ENCODE data around the gene PDE6D.

Gene PDE6D

GRCh38 chr2:231727621-231728020 is 53.5 kb downstream of the PDE6D start:
- peaks cover 3% of the 10 kb centered on the region for H3K36me3 ChIP-seq (ENCODE audit: insufficient read depth, low read length)
- H3K27me3 ChIP-seq (ENCODE audit: control insufficient read depth in 1 of 2, insufficient read depth in 2 of 2, low read length in 2 of 2) = no peaks in the 10 kb centered on the region
- H3K27ac ChIP-seq (ENCODE audit: low read depth, low read length) = no peak overlapping the region
- no peak overlapping the region for H3K9ac ChIP-seq (ENCODE audit: low read length)
- no peaks in the 10 kb centered on the region for H3K9me3 ChIP-seq (ENCODE audit: low read length)
- no peak overlapping the region for H3K4me3 ChIP-seq (ENCODE audit: low read depth in 1 of 2, low read length in 2 of 2)
- no peaks in the 10 kb centered on the region for H3K4me1 ChIP-seq (ENCODE audit: insufficient read depth, low read length)

GRCh38 chr2:231726276-231726675 is 54.8 kb downstream of the PDE6D start:
- Histone ChIP-seq H3K9ac (ENCODE audit: low read length) (no peak overlapping the region), H3K27me3 (ENCODE audit: control insufficient read depth in 1 of 2, insufficient read depth in 2 of 2, low read length in 2 of 2) (no peaks in the 10 kb centered on the region), H3K4me1 (ENCODE audit: insufficient read depth, low read length) (no peaks in the 10 kb centered on the region)

GRCh38 chr2:231725476-231725875 is 55.6 kb downstream of the PDE6D start:
- Histone ChIP-seq H3K27ac (ENCODE audit: low read depth, low read length) (no peak overlapping the region), H3K27me3 (ENCODE audit: control insufficient read depth in 1 of 2, insufficient read depth in 2 of 2, low read length in 2 of 2) (no peaks in the 10 kb centered on the region), H3K36me3 (ENCODE audit: insufficient read depth, low read length) (no peaks in the 10 kb centered on the region), H3K9ac (ENCODE audit: low read length) (no peak overlapping the region), H3K9me3 (ENCODE audit: low read length) (no peaks in the 10 kb centered on the region), H3K4me3 (ENCODE audit: low read depth in 1 of 2, low read length in 2 of 2) (no peak overlapping the region), H3K4me1 (ENCODE audit: insufficient read depth, low read length) (no peaks in the 10 kb centered on the region)

More at GRCh38 chr2:231726276-231726675, 54.8 kb downstream of the PDE6D start:
- Histone ChIP-seq H3K36me3 (ENCODE audit: insufficient read depth, low read length) (no peaks in the 10 kb centered on the region), H3K9me3 (ENCODE audit: low read length) (no peaks in the 10 kb centered on the region), H3K27ac (ENCODE audit: low read depth, low read length) (no peak overlapping the region), H3K4me3 (ENCODE audit: low read depth in 1 of 2, low read length in 2 of 2) (no peak overlapping the region)

- Histone ChIP-seq H3K27me3 (ENCODE audit: control insufficient read depth in 1 of 2, insufficient read depth in 2 of 2, low read length in 2 of 2) (no peaks in the 10 kb centered on the region), H3K9ac (ENCODE audit: low read length) (no peak overlapping the region), H3K27ac (ENCODE audit: low read depth, low read length) (no peak overlapping the region), H3K9me3 (ENCODE audit: low read length) (no peaks in the 10 kb centered on the region), H3K4me1 (ENCODE audit: insufficient read depth, low read length) (no peaks in the 10 kb centered on the region), H3K4me3 (ENCODE audit: low read depth in 1 of 2, low read length in 2 of 2) (no peak overlapping the region), H3K36me3 (ENCODE audit: insufficient read depth, low read length) (no peaks in the 10 kb centered on the region)
Measured at GRCh38 chr2:231722721-231723307, 58.3 kb downstream of the PDE6D start.

- Histone ChIP-seq H3K4me1 (ENCODE audit: insufficient read depth, low read length) (no peaks in the 10 kb centered on the region), H3K9ac (ENCODE audit: low read length) (no peak overlapping the region), H3K4me3 (ENCODE audit: low read depth in 1 of 2, low read length in 2 of 2) (no peak overlapping the region), H3K27me3 (ENCODE audit: control insufficient read depth in 1 of 2, insufficient read depth in 2 of 2, low read length in 2 of 2) (no peaks in the 10 kb centered on the region), H3K9me3 (ENCODE audit: low read length) (no peaks in the 10 kb centered on the region), H3K27ac (ENCODE audit: low read depth, low read length) (no peak overlapping the region), H3K36me3 (ENCODE audit: insufficient read depth, low read length) (no peaks in the 10 kb centered on the region)
Measured at GRCh38 chr2:231720987-231721966, 59.8 kb downstream of the PDE6D start.

GRCh38 chr2:231720292-231720986 is 60.6 kb downstream of the PDE6D start:
- Histone ChIP-seq H3K9me3 (ENCODE audit: low read length) (no peaks in the 10 kb centered on the region), H3K36me3 (ENCODE audit: insufficient read depth, low read length) (no peaks in the 10 kb centered on the region), H3K4me3 (ENCODE audit: low read depth in 1 of 2, low read length in 2 of 2) (no peak overlapping the region), H3K4me1 (ENCODE audit: insufficient read depth, low read length) (peaks cover under 1% of the 10 kb centered on the region), H3K27me3 (ENCODE audit: control insufficient read depth in 1 of 2, insufficient read depth in 2 of 2, low read length in 2 of 2) (no peaks in the 10 kb centered on the region), H3K27ac (ENCODE audit: low read depth, low read length) (no peak overlapping the region), H3K9ac (ENCODE audit: low read length) (no peak overlapping the region)

- Histone ChIP-seq H3K4me3 (ENCODE audit: low read depth in 1 of 2, low read length in 2 of 2) (no peak overlapping the region), H3K36me3 (ENCODE audit: insufficient read depth, low read length) (peaks cover 4% of the 10 kb centered on the region), H3K9me3 (ENCODE audit: low read length) (no peaks in the 10 kb centered on the region), H3K9ac (ENCODE audit: low read length) (no peak overlapping the region), H3K27me3 (ENCODE audit: control insufficient read depth in 1 of 2, insufficient read depth in 2 of 2, low read length in 2 of 2) (no peaks in the 10 kb centered on the region), H3K4me1 (ENCODE audit: insufficient read depth, low read length) (peaks cover 16% of the 10 kb centered on the region), H3K27ac (ENCODE audit: low read depth, low read length) (no peak overlapping the region)
Measured at GRCh38 chr2:231718799-231719198, 62.3 kb downstream of the PDE6D start.

GRCh38 chr2:231717281-231718171 is 63.6 kb downstream of the PDE6D start:
- Histone ChIP-seq H3K9me3 (ENCODE audit: low read length) (no peaks in the 10 kb centered on the region), H3K36me3 (ENCODE audit: insufficient read depth, low read length) (peaks cover 9% of the 10 kb centered on the region), H3K27me3 (ENCODE audit: control insufficient read depth in 1 of 2, insufficient read depth in 2 of 2, low read length in 2 of 2) (no peaks in the 10 kb centered on the region), H3K27ac (ENCODE audit: low read depth, low read length) (no peak overlapping the region), H3K9ac (ENCODE audit: low read length) (no peak overlapping the region), H3K4me3 (ENCODE audit: low read depth in 1 of 2, low read length in 2 of 2) (no peak overlapping the region), H3K4me1 (ENCODE audit: insufficient read depth, low read length) (peaks cover 22% of the 10 kb centered on the region)

- no peak overlapping the region for H3K27ac ChIP-seq (ENCODE audit: low read depth, low read length)
- H3K4me1 ChIP-seq (ENCODE audit: insufficient read depth, low read length) = peaks cover 30% of the 10 kb centered on the region
- H3K36me3 ChIP-seq (ENCODE audit: insufficient read depth, low read length) = peaks cover 17% of the 10 kb centered on the region
- no peaks in the 10 kb centered on the region for H3K9me3 ChIP-seq (ENCODE audit: low read length)
- H3K9ac ChIP-seq (ENCODE audit: low read length) = no peak overlapping the region
- H3K4me3 ChIP-seq (ENCODE audit: low read depth in 1 of 2, low read length in 2 of 2) = no peak overlapping the region
- no peaks in the 10 kb centered on the region for H3K27me3 ChIP-seq (ENCODE audit: control insufficient read depth in 1 of 2, insufficient read depth in 2 of 2, low read length in 2 of 2)
Measured at GRCh38 chr2:231716666-231717280, 64.3 kb downstream of the PDE6D start.

GRCh38 chr2:231715988-231716616 is 65.0 kb downstream of the PDE6D start:
- no peak overlapping the region for H3K4me3 ChIP-seq (ENCODE audit: low read depth in 1 of 2, low read length in 2 of 2)
- H3K9ac ChIP-seq (ENCODE audit: low read length) = no peak overlapping the region
- peaks cover 36% of the 10 kb centered on the region for H3K4me1 ChIP-seq (ENCODE audit: insufficient read depth, low read length)
- H3K27me3 ChIP-seq (ENCODE audit: control insufficient read depth in 1 of 2, insufficient read depth in 2 of 2, low read length in 2 of 2) = no peaks in the 10 kb centered on the region
- H3K36me3 ChIP-seq (ENCODE audit: insufficient read depth, low read length) = peaks cover 23% of the 10 kb centered on the region
- H3K27ac ChIP-seq (ENCODE audit: low read depth, low read length) = no peak overlapping the region
- H3K9me3 ChIP-seq (ENCODE audit: low read length) = no peaks in the 10 kb centered on the region
